ENCODE results near the gene COL8A1.

Gene COL8A1

GRCh38 chr3:99627062-99627826, 11.2 kb upstream of the COL8A1 start:
- no peak for TF ChIP-seq CTCF (conservative IDR thresholded peaks at IDR 0.05; ENCODE audit: low read depth, low read length)
- no peak overlapping the region for H3K4me3 ChIP-seq (ENCODE audit: low read length)
- no peak for DNase-seq (ENCODE audit: low read depth)

GRCh38 chr3:99630815-99631214, 7.6 kb upstream of the COL8A1 start:
- TF ChIP-seq CTCF (conservative IDR thresholded peaks at IDR 0.05; ENCODE audit: low read depth, low read length): no peak
- H3K4me3 ChIP-seq (ENCODE audit: low read length): no peak overlapping the region
- no peak for DNase-seq (ENCODE audit: low read depth)

GRCh38 chr3:99633887-99634558, 4.4 kb upstream of the COL8A1 start:
- peak; percentile 58 for DNase-seq (ENCODE audit: low read depth)
- TF ChIP-seq CTCF (conservative IDR thresholded peaks at IDR 0.05; ENCODE audit: low read depth, low read length): no peak
- no peak overlapping the region for H3K4me3 ChIP-seq (ENCODE audit: low read length)

- no peak for DNase-seq (ENCODE audit: low read depth)
- no peak for TF ChIP-seq CTCF (conservative IDR thresholded peaks at IDR 0.05; ENCODE audit: low read depth, low read length)
- H3K4me3 ChIP-seq (ENCODE audit: low read length): no peak overlapping the region
Measured at GRCh38 chr3:99634881-99635280, 3.5 kb upstream of the COL8A1 start.

- no peak for TF ChIP-seq CTCF (conservative IDR thresholded peaks at IDR 0.05; ENCODE audit: low read depth, low read length)
- H3K4me3 ChIP-seq (ENCODE audit: low read length): no peak overlapping the region
- no peak for DNase-seq (ENCODE audit: low read depth)
Measured at GRCh38 chr3:99635348-99635747, 3.0 kb upstream of the COL8A1 start.

- H3K4me3 ChIP-seq (ENCODE audit: low read length): peak overlapping the region; percentile 86
- DNase-seq (ENCODE audit: low read depth): peak; percentile 61
- peak; percentile 49 for TF ChIP-seq CTCF (conservative IDR thresholded peaks at IDR 0.05; ENCODE audit: low read depth, low read length)
Measured at GRCh38 chr3:99637016-99637367, 1.4 kb upstream of the COL8A1 start.
